ENCODE data around the gene MEIS2.

GRCh38 chr15:37034392-37034791, 66.0 kb downstream of the MEIS2 start:
- TF ChIP-seq EP300 (IDR thresholded peaks at IDR 0.05) = no peak
- TF ChIP-seq CTCF (IDR thresholded peaks at IDR 0.05) = no peak
